Neural cell (in vitro differentiated cells): ENCODE measurements around the gene SMIM26. TPM values are rescaled to one million over a fixed set of nuclear protein-coding genes. Genes with fewer than 3 reads are reported as not detected.
"Not testable (repeated sequence)": the region's sequence is repeated elsewhere in the genome, so short reads cannot be mapped to it uniquely, and the experiment has no call there.

Experiments used
- H2AFZ ChIP-seq: fragments of 200-600, 300-800 bp; sonication (generic), shearing (Covaris generic); 2 replicates; pipeline ENCODE4 v1.6.0; 2014; ENCODE audit warnings: low read depth, mild to moderate bottlenecking, antibody characterized with exemption, low read length, moderate library complexity
- H3F3A ChIP-seq: fragments of 200-600 bp; shearing (Covaris generic); 2 replicates; pipeline ENCODE4 v1.6.1; 2016; ENCODE audit warnings: mild to moderate bottlenecking, moderate library complexity, mixed read lengths, antibody characterized with exemption, low read length; ENCODE audit not compliant: insufficient read depth, poor library complexity, severe bottlenecking
- H3K27ac ChIP-seq: fragments of 200-600, 300-800 bp; sonication (generic), shearing (Covaris generic); 2 replicates; pipeline ENCODE4 v1.5.1; 2014; ENCODE audit warnings: mild to moderate bottlenecking, low read length, moderate library complexity
- H3K27me3 ChIP-seq: fragments of 300-800, 200-600 bp; sonication (generic), shearing (Covaris generic); 2 replicates; pipeline ENCODE4 v1.6.0; 2014; ENCODE audit warnings: mild to moderate bottlenecking, low read depth, low read length, moderate library complexity; ENCODE audit not compliant: insufficient read depth
- H3K36me3 ChIP-seq: fragments of 300-800, 200-600 bp; sonication (generic), shearing (Covaris generic); 2 replicates; pipeline ENCODE4 v1.5.1; 2014; ENCODE audit warnings: mild to moderate bottlenecking, antibody characterized with exemption, low read length, moderate library complexity; ENCODE audit not compliant: insufficient read depth
- H3K4me2 ChIP-seq: fragments of 300-800, 200-600 bp; sonication (generic), shearing (Covaris generic); 2 replicates; pipeline ENCODE4 v1.6.0; 2014; ENCODE audit warnings: mild to moderate bottlenecking, low read length
- H3K4me3 ChIP-seq: fragments of 300-800, 200-600 bp; sonication (generic), shearing (Covaris generic); 2 replicates; pipeline ENCODE4 v1.5.1; 2014; ENCODE audit warnings: mild to moderate bottlenecking, low read length, moderate library complexity
- H3K79me2 ChIP-seq: fragments of 200-600 bp; shearing (Covaris generic); replicated peaks from 2 replicates; pipeline ENCODE4 v1.6.0; 2014; ENCODE audit warnings: mild to moderate bottlenecking, low read length, moderate library complexity; ENCODE audit not compliant: insufficient read depth
- H3K9ac ChIP-seq: fragments of 300-800, 200-600 bp; sonication (generic), shearing (Covaris generic); 2 replicates; pipeline ENCODE4 v1.6.1; 2016; ENCODE audit warnings: mild to moderate bottlenecking, low read length, mixed read lengths
- H3K9me2 ChIP-seq: fragments of 200-600 bp; shearing (Covaris generic); 2 replicates; pipeline ENCODE4 v1.6.1; 2016; ENCODE audit warnings: mild to moderate bottlenecking, low read length, mixed read lengths; ENCODE audit not compliant: insufficient read depth
- H3K9me3 ChIP-seq: fragments of 200-600, 300-800 bp; sonication (generic), shearing (Covaris generic); 2 replicates; pipeline ENCODE4 v1.6.1; 2016; ENCODE audit warnings: mild to moderate bottlenecking, mixed run types, low read length, moderate library complexity, mixed read lengths
- H4K20me1 ChIP-seq: fragments of 200-600 bp; shearing (Covaris generic); 2 replicates; pipeline ENCODE4 v1.6.1; 2016; ENCODE audit warnings: mild to moderate bottlenecking, mixed run types; ENCODE audit not compliant: insufficient read depth
- EP300 ChIP-seq: fragments of 450-650 bp; conservative IDR thresholded peaks from 2 replicates; pipeline ENCODE4 v1.6.1; 2014; ENCODE audit warnings: antibody characterized with exemption, mild to moderate bottlenecking, moderate library complexity; ENCODE audit not compliant: poor library complexity, severe bottlenecking
- EZH2 ChIP-seq: fragments of 200-600, 300-800 bp; shearing (Covaris generic), sonication (generic); IDR thresholded peaks from 2 replicates; pipeline ENCODE4 v1.6.1; 2014; ENCODE audit warnings: antibody characterized with exemption, low read length, borderline replicate concordance, mild to moderate bottlenecking; ENCODE audit not compliant: insufficient read depth, poor library complexity, severe bottlenecking
- MXI1 ChIP-seq: fragments of 450-650 bp; conservative IDR thresholded peaks from 2 replicates; pipeline ENCODE4 v1.6.1; 2014; ENCODE audit warnings: antibody characterized with exemption, mild to moderate bottlenecking; ENCODE audit not compliant: poor library complexity, severe bottlenecking
- POLR2AphosphoS5 ChIP-seq: IDR thresholded peaks from 2 replicates; pipeline ENCODE4 v1.6.1; 2012
- RAD21 ChIP-seq: fragments of 450-650 bp; conservative IDR thresholded peaks from 2 replicates; pipeline ENCODE4 v1.6.1; 2014; ENCODE audit warnings: antibody characterized with exemption, mild to moderate bottlenecking, moderate library complexity
- SMC3 ChIP-seq: fragments of 450-650 bp; conservative IDR thresholded peaks from 2 replicates; pipeline ENCODE4 v1.6.1; 2014; ENCODE audit warnings: antibody characterized with exemption, mild to moderate bottlenecking, moderate library complexity; ENCODE audit not compliant: poor library complexity
- TAF1 ChIP-seq: IDR thresholded peaks from 2 replicates; pipeline ENCODE4 v1.6.1; 2012; ENCODE audit warnings: low read depth
- polyA minus RNA-seq: library from RNA; depleted of rRNA, polyadenylated mRNA; stranded (reverse); fragments of >200 nt; gene quantifications from 2 replicates; pipeline ENCODE4 v1.2.3, GENCODE V29; 2014
- polyA plus RNA-seq: library from polyadenylated mRNA; depleted of rRNA; stranded (reverse); fragments of >200 nt; gene quantifications from 2 replicates; pipeline ENCODE4 v1.2.3, GENCODE V29; 2014
- TF ChIP-seq, protein P1 (sequence below): IDR thresholded peaks from 2 replicates; pipeline ENCODE4 v1.6.1; 2012; ENCODE audit warnings: borderline replicate concordance
- TF ChIP-seq, protein P2 (sequence below): fragments of 450-650 bp; IDR thresholded peaks from 2 replicates; pipeline ENCODE4 v1.5.1; 2014; ENCODE audit warnings: antibody characterized with exemption, mild to moderate bottlenecking, moderate library complexity; ENCODE audit not compliant: poor library complexity, severe bottlenecking

Gene SMIM26, protein sequence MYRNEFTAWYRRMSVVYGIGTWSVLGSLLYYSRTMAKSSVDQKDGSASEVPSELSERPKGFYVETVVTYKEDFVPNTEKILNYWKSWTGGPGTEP
- polyA plus RNA-seq (150 and 215 TPM in 2 replicates), polyA minus RNA-seq (64.8 and 85.0 TPM in 2 replicates)

DNA sequence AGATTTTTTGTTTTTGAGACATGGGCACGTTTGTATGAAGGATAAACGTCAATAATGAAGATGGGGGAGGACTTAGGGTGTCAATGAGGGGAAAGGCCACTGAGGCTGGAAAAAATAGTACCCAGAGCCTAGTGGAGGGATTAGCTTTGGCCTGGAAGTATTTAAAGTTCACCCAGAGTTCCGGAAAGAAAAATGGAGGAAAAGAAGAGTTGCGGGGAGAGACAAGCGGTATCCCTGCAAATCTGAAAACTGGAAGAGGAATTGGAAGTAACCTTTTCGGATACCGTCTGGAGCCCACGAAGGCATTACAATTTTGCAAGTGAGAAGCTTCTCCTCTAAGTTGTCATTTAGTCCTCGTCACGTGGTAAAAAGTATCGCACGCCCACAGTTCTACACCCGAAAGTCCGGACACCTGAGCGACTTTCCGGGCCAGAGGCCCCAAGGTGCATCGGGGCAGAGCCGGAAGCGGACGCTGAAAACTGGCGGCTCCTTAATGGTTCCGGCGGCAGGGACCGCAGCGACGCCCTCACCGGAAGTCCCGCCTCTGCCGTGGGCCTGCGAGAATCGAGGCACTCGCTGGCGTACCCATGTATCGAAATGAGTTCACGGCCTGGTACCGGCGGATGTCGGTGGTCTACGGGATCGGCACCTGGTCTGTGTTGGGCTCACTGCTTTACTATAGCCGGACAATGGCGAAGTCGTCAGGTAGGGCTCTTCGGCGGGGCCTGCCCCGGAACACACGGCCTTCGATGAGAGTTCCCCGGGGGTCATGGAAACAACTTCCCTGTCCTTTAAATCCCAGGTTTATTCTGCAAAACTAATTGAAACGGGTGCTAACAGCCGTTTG is at the start of gene SMIM26:
SMIM26 (plus strand) TSS at position 541 of the 847 bp plus-strand sequence; CDS start at position 588, 47 bp downstream.
- no peaks in the 10 kb centered on the region for H4K20me1 ChIP-seq
- H3K9me2 ChIP-seq, result no peaks in the 10 kb centered on the region
- no peaks in the 10 kb centered on the region for H3K9me3 ChIP-seq
- H3K27me3 ChIP-seq, result no peaks in the 10 kb centered on the region
- TF ChIP-seq TAF1 (peak; percentile 62), SMC3 (peak; percentile 39), EP300 (peak; percentile 43), RAD21 (peak; percentile 15), POLR2AphosphoS5 (peak; percentile 90), MXI1 (peak; percentile 76), EZH2 (no peak)
- TF ChIP-seq, protein P1, sequence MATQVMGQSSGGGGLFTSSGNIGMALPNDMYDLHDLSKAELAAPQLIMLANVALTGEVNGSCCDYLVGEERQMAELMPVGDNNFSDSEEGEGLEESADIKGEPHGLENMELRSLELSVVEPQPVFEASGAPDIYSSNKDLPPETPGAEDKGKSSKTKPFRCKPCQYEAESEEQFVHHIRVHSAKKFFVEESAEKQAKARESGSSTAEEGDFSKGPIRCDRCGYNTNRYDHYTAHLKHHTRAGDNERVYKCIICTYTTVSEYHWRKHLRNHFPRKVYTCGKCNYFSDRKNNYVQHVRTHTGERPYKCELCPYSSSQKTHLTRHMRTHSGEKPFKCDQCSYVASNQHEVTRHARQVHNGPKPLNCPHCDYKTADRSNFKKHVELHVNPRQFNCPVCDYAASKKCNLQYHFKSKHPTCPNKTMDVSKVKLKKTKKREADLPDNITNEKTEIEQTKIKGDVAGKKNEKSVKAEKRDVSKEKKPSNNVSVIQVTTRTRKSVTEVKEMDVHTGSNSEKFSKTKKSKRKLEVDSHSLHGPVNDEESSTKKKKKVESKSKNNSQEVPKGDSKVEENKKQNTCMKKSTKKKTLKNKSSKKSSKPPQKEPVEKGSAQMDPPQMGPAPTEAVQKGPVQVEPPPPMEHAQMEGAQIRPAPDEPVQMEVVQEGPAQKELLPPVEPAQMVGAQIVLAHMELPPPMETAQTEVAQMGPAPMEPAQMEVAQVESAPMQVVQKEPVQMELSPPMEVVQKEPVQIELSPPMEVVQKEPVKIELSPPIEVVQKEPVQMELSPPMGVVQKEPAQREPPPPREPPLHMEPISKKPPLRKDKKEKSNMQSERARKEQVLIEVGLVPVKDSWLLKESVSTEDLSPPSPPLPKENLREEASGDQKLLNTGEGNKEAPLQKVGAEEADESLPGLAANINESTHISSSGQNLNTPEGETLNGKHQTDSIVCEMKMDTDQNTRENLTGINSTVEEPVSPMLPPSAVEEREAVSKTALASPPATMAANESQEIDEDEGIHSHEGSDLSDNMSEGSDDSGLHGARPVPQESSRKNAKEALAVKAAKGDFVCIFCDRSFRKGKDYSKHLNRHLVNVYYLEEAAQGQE, result no peak
- TF ChIP-seq, protein P2, sequence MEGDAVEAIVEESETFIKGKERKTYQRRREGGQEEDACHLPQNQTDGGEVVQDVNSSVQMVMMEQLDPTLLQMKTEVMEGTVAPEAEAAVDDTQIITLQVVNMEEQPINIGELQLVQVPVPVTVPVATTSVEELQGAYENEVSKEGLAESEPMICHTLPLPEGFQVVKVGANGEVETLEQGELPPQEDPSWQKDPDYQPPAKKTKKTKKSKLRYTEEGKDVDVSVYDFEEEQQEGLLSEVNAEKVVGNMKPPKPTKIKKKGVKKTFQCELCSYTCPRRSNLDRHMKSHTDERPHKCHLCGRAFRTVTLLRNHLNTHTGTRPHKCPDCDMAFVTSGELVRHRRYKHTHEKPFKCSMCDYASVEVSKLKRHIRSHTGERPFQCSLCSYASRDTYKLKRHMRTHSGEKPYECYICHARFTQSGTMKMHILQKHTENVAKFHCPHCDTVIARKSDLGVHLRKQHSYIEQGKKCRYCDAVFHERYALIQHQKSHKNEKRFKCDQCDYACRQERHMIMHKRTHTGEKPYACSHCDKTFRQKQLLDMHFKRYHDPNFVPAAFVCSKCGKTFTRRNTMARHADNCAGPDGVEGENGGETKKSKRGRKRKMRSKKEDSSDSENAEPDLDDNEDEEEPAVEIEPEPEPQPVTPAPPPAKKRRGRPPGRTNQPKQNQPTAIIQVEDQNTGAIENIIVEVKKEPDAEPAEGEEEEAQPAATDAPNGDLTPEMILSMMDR, result peak; percentile 10
- H3K36me3 ChIP-seq, result no peaks in the 10 kb centered on the region
- peak within 1 kb of the TSS; percentile 99 for H2AFZ ChIP-seq
- peak within 1 kb of the TSS; percentile 79 for H3K27ac ChIP-seq
- H3F3A ChIP-seq, result no peaks in the 10 kb centered on the region
- peak within 1 kb of the TSS; percentile 82 for H3K4me3 ChIP-seq
- peak within 1 kb of the TSS; percentile 97 for H3K4me2 ChIP-seq
- peak within 1 kb of the TSS; percentile 83 for H3K9ac ChIP-seq
- H3K79me2 ChIP-seq, result peaks cover 17% of the 10 kb centered on the region

DNA sequence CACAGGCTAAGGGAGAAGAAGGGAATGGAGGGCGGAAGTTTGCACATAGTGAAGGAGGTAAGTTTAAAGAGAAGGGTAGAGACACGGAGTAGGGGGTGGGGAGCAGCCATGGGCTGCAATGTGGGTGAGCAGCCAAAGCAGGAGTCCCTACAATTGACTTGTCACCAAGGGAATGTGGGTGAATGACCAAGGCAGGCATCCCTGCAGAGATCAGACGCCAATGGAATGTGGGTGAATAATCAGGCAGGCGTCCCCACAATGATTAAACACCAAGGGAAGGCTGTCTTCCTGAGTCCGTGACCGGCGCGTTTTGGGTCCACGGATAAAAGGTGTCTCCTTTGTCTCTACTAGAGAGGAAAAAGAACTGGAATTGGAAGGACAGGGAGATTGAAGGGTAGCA is 45.2 kb upstream of the SMIM26 start:
- not testable (repeated sequence) for H2AFZ ChIP-seq, H3K9me2 ChIP-seq, H3K27ac ChIP-seq, H3K4me3 ChIP-seq, H4K20me1 ChIP-seq, H3K9ac ChIP-seq, H3K27me3 ChIP-seq, H3K4me2 ChIP-seq, H3K9me3 ChIP-seq, H3F3A ChIP-seq, H3K79me2 ChIP-seq, H3K36me3 ChIP-seq
